Muscle of arm (tissue), 12 donors: ENCODE measurements around the gene TRIM8. TPM values are rescaled to one million over a fixed set of nuclear protein-coding genes. Genes with fewer than 3 reads are reported as not detected.

ENCODE experiments used
- DNase-seq: peaks from one replicate; pipeline ENCODE4 v3.0.0-alpha.2; 2013
- polyA plus RNA-seq, 12 donors: library from polyadenylated mRNA; unstranded; fragments of 120-200 nt; gene quantifications; one replicate each; pipeline ENCODE4 v1.2.1, GENCODE V29; 2013; ENCODE audit not compliant: insufficient read length in 12 of 12

The TRIM8 gene
- polyA plus RNA-seq, 12 donors = 60.8 to 367 (median 74.1) TPM

DNA sequence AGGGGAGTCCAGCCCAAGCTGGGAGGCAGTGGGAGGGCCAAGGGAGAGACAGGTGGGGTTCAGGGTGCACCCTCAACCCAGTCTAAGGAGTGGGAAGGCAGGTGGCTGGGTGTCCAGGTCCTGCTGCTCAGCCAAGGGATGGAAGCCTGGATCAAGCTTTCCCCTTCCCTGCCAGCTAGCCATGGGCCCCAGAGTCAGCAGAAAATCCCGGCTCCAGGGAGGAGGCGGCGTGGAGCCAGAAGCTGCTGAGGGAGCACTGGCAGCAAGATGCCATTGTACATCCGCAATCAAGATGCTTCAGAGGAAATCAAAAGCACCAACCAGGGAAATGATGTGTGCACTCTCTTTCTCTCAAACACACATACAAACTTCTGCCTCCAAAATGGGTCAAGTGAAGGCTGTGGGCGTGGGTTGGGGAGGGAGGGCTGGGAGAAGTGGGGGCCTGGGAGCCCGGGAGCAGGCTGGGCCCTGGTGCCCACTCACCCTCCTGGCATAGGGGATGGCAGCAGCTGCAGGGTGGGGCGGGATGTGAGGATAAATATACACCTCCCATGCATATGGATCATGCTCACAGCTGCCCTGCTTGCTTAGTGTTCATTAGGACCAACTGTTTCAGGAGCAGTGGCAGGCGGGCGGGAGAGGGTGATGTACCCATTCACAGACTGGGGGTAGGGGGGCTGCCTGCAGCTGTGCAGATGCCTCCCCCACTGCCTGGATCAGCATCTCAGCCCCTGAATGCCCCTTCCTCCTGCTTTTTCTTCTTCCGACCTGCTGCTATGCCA lies 24.2 kb downstream of the TRIM8 start:
- DNase-seq = no peak

DNA sequence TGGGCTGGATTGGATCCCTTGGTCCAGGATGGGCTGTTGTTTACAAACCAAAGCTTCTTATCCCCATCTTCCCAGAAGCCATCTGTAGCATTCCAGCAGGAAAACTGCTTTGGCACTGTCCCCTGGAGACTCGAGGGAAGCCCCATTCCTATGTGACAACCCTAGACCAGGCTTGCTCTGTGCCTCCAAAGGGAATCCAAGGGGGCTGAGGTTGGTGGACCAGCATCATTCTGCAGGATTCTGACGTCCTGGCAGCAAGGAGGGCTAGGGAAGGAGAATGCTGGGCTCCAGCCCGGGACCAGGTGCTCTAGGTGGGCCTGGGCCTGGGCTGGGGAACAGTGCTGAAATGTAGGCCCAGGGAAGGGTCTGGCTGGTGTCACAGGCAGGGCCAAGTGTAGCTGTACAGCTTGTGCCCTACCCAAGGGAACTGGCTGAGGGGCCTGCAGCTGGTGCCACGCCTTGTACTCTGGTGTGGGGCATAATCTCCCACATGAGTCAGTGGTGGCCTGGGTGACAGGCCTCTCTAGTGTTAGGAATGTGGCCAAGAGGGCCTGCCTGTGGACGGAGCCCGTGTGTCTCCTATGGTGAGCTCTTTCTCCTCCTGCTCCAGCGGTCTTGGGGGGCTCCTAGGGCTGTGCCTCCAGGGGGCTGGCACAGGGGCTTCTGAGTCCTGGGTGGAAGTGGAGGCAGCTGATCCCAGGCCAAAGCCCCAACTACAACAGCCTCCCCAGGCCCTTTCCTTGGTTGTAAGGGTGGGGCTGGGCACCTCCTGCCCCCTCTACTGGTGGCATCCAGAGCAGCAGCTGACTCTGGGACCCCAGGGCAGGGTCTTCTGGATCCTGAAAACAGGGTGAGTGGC lies 25.2 kb downstream of the TRIM8 start:
- DNase-seq = no peak

DNA sequence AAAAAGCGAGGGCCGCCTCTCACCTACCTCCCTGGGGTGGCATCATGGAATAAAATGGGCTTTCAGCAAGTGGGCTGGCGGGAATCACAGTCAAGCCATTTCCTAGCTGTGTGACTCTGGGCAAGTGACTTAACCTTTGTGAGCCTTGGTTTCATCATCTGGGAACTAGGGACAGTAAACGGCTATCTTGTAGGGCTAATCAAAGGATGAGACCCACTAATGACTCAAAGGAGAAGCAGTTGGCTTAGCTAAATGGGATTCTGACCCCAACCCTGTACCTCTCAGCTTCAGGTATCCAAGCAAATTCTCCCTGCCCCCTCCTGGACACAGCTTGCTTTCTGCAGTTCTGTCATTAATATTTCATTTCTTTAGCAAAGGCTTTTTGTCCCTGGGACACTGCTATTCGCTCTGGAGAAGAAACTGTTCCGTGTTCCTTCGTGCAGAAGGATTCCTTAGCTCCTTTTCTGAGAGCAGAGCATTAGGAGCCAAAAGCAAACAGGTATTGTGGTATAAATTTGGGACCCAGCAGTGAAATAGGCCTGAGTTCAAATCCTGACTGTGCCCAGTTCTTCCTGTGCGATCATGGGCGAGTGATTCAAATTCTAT lies 25.9 kb downstream of the TRIM8 start:
- no peak for DNase-seq

DNA sequence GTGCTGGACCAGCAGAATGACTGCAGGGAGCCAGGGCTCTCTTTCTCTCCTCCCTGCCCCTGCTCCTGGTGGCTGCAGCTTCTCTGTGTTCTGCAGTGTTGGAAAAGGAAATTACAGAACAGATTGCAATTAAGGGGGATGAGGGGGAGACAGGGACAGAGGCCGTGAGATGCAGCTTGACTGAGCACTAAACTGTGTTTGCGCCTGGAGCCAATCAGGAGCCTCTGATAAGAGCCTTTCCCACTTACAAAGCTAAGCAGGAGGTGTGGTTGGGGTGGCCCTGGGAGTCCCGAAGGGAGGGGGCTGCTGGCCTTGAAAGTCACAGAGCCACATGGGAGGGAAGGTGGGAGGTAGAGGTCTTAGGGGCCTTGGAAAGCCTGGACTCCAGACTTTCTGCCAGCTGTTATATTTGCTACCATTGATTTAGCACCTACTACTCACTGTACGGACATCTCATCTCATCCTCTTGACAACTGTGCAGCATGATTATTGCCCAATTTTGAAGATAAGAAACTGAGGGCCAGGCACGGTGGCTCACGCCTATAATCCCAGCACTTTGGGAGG lies 26.7 kb downstream of the TRIM8 start:
- no peak for DNase-seq

DNA sequence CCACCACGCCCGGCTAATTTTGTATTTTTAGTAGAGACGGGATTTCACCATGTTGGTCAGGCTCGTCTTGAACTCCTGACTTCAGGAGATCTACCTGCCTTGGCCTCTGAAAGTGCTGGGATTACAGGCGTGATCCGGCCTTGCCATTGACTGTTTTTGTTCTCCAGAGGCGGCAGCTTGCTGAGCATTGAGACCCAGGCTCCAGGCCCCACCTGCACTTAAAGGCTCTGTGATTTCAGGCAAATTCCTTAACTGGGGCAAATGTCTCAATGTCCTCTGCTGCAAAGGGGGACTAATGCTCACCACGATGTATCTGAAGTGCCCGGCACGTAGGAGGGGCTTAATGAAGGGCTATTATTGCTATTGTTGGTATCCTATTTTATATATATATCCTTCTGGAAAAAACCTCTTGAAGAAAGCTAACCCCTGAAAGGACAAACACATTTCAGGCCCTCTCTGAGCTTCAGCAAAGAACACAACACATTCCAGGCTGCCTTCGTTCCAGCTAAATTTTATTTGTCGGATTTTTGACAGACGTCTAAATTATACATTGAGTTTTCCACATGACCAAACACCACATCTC lies 29.0 kb downstream of the TRIM8 start:
- DNase-seq = no peak

DNA sequence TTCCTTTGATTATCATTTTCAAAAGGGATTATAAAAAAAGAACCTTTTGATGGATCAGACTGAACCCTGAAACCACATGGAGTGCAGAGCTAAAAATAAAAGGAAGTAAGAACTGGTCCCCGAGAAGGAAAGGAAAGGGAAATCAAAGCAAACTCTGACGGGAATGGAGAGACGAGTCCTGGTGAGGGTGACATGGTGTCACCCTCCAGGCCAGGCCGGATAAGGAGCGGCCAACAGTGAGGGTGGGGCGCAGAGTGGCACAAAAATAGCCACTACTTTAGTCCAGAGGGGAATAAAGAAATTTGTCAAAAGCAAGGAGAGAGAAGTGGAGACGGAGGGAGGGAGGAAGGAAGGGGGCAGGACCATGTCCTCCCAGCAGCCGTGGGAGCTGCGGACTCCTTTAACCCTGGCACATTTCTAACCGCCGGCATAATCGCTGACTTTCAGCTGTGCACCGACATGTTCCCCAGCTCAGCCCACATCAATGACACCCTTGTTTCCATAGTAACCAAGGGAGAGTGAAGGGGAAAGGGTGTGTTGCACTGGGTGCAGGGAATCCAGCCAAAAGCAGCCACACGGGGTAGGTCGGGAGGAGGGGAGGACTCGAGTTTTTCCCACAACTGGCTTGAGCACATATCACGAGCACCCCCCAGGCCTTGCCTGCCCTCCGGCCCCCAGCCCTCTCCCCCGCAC lies 29.7 kb downstream of the TRIM8 start:
- DNase-seq = no peak

GRCh38 chr10:102674566-102674965 lies 30.3 kb downstream of the TRIM8 start:
- DNase-seq = no peak

GRCh38 chr10:102675011-102675665 lies 30.9 kb downstream of the TRIM8 start:
- no peak for DNase-seq

GRCh38 chr10:102675666-102676533 lies 31.6 kb downstream of the TRIM8 start:
- DNase-seq = no peak

GRCh38 chr10:102676534-102677315 lies 32.4 kb downstream of the TRIM8 start:
- no peak for DNase-seq

DNA sequence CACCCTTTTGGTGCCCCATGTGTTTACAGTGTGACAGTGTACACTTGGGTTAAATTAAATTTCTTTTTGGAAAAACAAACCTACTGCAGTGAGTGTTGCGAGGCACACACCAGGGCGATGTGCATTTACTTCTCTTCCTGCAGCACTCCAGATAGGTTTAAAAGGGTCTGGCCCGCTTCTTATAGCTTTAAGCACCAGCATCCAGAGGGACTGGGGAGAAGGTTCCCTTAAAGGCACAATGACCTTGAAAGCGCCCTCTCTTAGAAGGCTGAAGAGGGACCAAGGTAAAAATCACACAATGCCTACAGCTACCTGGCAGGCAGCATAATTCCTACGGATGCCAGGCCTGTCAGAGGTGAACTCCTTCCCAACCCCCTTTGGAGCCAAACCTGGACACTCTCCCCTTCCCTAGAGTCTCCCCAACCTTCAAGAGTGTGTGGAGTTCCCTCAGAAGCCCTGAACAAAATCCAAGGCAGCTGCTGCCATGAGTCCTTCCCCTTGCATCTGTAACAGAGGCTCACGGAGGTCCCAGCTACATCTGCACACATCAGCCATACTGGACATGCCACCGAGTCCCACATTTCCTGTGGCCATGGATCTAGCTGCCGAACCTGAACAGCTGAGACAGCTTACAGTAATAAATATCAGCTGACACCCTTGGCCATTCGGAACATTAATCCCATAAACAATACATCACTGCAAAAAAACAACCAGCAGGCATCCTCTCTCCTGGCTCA lies 33.2 kb downstream of the TRIM8 start:
- DNase-seq = no peak

- DNase-seq = no peak
Measured at GRCh38 chr10:102678068-102678400, 33.8 kb downstream of the TRIM8 start.

- DNase-seq = no peak
Measured at GRCh38 chr10:102678842-102679289, 34.6 kb downstream of the TRIM8 start.

DNA sequence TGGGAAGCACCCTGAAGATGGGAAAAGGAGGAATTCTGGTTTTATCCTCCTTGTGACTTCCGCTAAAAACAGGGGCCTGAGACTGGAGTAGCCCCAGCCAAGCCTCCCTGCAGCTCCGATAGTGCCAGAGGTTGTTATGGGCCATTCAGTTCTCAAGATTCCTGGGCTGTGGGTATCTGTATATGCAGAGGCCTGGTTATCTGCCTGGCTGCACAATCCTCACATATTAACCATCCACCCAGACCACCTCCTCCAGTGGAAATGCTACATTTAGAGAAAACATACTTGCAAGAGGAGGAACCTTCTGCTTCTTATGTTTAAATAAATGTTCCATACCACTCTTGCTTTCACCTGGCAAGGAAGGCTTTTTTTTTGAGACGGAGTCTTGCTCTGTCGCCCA lies 35.3 kb downstream of the TRIM8 start:
- no peak for DNase-seq

GRCh38 chr10:102681696-102682095 lies 37.4 kb downstream of the TRIM8 start:
- DNase-seq = no peak

DNA sequence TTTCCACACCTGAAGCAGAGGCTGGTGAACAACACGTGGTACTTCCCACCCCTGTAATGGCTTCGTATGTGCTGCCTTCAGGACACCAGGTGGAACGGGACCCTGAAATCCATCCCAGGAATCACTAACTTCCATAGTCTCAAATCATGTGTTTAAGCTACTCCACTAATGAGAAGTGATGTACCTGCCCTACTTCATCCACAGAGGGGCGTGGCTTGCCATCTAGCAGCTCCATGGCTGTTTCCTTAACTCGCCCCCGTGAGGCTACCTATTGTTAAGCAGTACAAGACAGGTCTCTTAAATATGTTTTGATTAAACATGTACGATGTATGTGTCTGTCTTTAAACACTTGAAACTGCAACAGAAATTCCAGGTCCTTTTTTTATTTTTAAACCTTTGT lies 38.1 kb downstream of the TRIM8 start:
- no peak for DNase-seq

DNA sequence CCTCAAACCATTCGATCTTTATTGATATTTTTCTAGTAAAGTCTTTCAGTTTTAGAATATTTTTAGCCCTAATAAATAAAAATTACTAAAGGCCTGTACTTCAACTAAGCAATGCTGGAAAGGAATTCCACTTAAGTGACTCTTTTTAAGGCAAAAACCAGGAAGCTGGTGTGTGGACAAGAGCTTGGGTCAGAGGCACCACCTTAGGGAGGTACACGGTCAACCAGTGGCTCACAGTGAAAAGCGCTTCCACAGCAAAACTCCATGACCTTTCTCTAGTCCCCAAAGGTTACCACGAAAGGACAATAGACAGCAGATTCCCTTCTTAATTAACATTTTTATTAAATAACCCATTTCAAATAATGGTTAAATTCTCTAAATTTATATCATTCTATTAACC lies 38.7 kb downstream of the TRIM8 start:
- no peak for DNase-seq

DNA sequence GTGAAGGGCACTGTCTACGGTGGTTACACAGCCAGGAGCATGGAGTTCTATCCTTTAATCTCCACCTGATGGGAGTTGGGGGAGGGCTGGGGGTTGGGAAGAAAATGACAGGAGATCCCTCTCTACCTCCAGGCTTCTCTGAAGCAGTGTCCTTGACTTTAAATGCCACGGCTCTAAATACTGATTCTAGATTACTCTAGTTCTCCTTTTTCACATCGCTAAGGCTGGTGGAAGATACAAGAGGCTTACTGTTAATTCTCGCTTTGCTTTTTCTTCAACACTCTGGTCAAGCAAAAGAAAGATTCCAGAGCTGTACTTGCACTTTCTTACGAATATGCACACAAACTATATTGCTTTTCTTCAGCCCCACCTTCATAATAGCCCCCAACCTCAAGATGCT lies 39.5 kb downstream of the TRIM8 start:
- DNase-seq = no peak
